ENCODE data around the gene PTAFR.

- no peak for TF ChIP-seq CTCF (IDR thresholded peaks at IDR 0.05)
- TF ChIP-seq POLR2A (IDR thresholded peaks at IDR 0.05), result no peak
Measured at GRCh38 chr1:28175955-28176485, 470 bp downstream of the PTAFR start.

Data from right lobe of liver (tissue), 4 donors.